ENCODE measurements around the gene CADPS. TPM values are rescaled to one million over a fixed set of nuclear protein-coding genes. Genes with fewer than 3 reads are reported as not detected.

CADPS gene
- polyA plus RNA-seq, 2 donors, result 0.09 to 0.20 TPM

GRCh38 chr3:62735510-62735909 is 139.7 kb downstream of the CADPS start:
- Histone ChIP-seq H3K4me3 (ENCODE audit: low read depth in 1 of 2, low read length in 2 of 2) (no peak overlapping the region), H3K27me3 (ENCODE audit: control insufficient read depth in 1 of 2, insufficient read depth in 2 of 2, low read length in 2 of 2) (no peaks in the 10 kb centered on the region), H3K27ac (ENCODE audit: low read depth in 2 of 2, low read length in 1 of 2) (no peak overlapping the region), H3K36me3 (ENCODE audit: control insufficient read depth in 2 of 2, insufficient read depth in 2 of 2, low read length in 1 of 2) (no peaks in the 10 kb centered on the region), H3K4me1 (ENCODE audit: control insufficient read depth in 2 of 2, insufficient read depth in 2 of 2, low read length in 1 of 2) (no peaks in the 10 kb centered on the region), H3K9me3 (ENCODE audit: control insufficient read depth in 2 of 2, insufficient read depth in 1 of 2, low read depth in 1 of 2, low read length in 1 of 2) (peaks cover 0 to 2% of the 10 kb centered on the region in 2 donors)
- WGBS, 2 donors, result 97 to 98% methylated on average over 1 of the region's 1 CpG

GRCh38 chr3:62732183-62732904 is 142.9 kb downstream of the CADPS start:
- no peaks in the 10 kb centered on the region for H3K27me3 ChIP-seq (ENCODE audit: control insufficient read depth in 1 of 2, insufficient read depth in 2 of 2, low read length in 2 of 2)
- H3K4me3 ChIP-seq (ENCODE audit: low read depth in 1 of 2, low read length in 2 of 2), result no peak overlapping the region
- no peaks in the 10 kb centered on the region for H3K36me3 ChIP-seq (ENCODE audit: control insufficient read depth in 2 of 2, insufficient read depth in 2 of 2, low read length in 1 of 2)
- 73 to 76% methylated on average over 5 of the region's 5 CpGs for WGBS, 2 donors
- no peak overlapping the region for H3K27ac ChIP-seq (ENCODE audit: low read depth in 2 of 2, low read length in 1 of 2)
- H3K9me3 ChIP-seq (ENCODE audit: control insufficient read depth in 2 of 2, insufficient read depth in 1 of 2, low read depth in 1 of 2, low read length in 1 of 2), result no peaks in the 10 kb centered on the region
- no peaks in the 10 kb centered on the region for H3K4me1 ChIP-seq (ENCODE audit: control insufficient read depth in 2 of 2, insufficient read depth in 2 of 2, low read length in 1 of 2)

GRCh38 chr3:62727981-62728380 is 147.2 kb downstream of the CADPS start:
- Histone ChIP-seq H3K4me1 (ENCODE audit: control insufficient read depth in 2 of 2, insufficient read depth in 2 of 2, low read length in 1 of 2) (no peaks in the 10 kb centered on the region), H3K4me3 (ENCODE audit: low read depth in 1 of 2, low read length in 2 of 2) (no peak overlapping the region), H3K27ac (ENCODE audit: low read depth in 2 of 2, low read length in 1 of 2) (no peak overlapping the region), H3K9me3 (ENCODE audit: control insufficient read depth in 2 of 2, insufficient read depth in 1 of 2, low read depth in 1 of 2, low read length in 1 of 2) (no peaks in the 10 kb centered on the region), H3K36me3 (ENCODE audit: control insufficient read depth in 2 of 2, insufficient read depth in 2 of 2, low read length in 1 of 2) (no peaks in the 10 kb centered on the region), H3K27me3 (ENCODE audit: control insufficient read depth in 1 of 2, insufficient read depth in 2 of 2, low read length in 2 of 2) (no peaks in the 10 kb centered on the region)
- 70 to 82% methylated on average over 5 of the region's 5 CpGs for WGBS, 2 donors

GRCh38 chr3:62727536-62727935 is 147.7 kb downstream of the CADPS start:
- Histone ChIP-seq H3K4me1 (ENCODE audit: control insufficient read depth in 2 of 2, insufficient read depth in 2 of 2, low read length in 1 of 2) (no peaks in the 10 kb centered on the region), H3K36me3 (ENCODE audit: control insufficient read depth in 2 of 2, insufficient read depth in 2 of 2, low read length in 1 of 2) (no peaks in the 10 kb centered on the region), H3K27ac (ENCODE audit: low read depth in 2 of 2, low read length in 1 of 2) (no peak overlapping the region), H3K4me3 (ENCODE audit: low read depth in 1 of 2, low read length in 2 of 2) (no peak overlapping the region), H3K27me3 (ENCODE audit: control insufficient read depth in 1 of 2, insufficient read depth in 2 of 2, low read length in 2 of 2) (no peaks in the 10 kb centered on the region), H3K9me3 (ENCODE audit: control insufficient read depth in 2 of 2, insufficient read depth in 1 of 2, low read depth in 1 of 2, low read length in 1 of 2) (no peaks in the 10 kb centered on the region)
- WGBS, 2 donors, result 52 to 84% methylated on average over 1 of the region's 1 CpG

GRCh38 chr3:62724503-62724902 is 150.7 kb downstream of the CADPS start:
- 78 to 81% methylated on average over 4 of the region's 4 CpGs for whole genome bisulfite sequencing, 2 donors

GRCh38 chr3:62723914-62724217 is 151.3 kb downstream of the CADPS start:
- no peaks in the 10 kb centered on the region for H3K9me3 ChIP-seq (ENCODE audit: control insufficient read depth in 2 of 2, insufficient read depth in 1 of 2, low read depth in 1 of 2, low read length in 1 of 2)
- no peak overlapping the region for H3K27ac ChIP-seq (ENCODE audit: low read depth in 2 of 2, low read length in 1 of 2)
- H3K4me1 ChIP-seq (ENCODE audit: control insufficient read depth in 2 of 2, insufficient read depth in 2 of 2, low read length in 1 of 2), result no peaks in the 10 kb centered on the region
- WGBS, 2 donors, result 75 to 89% methylated on average over 1 of the region's 1 CpG
- no peak overlapping the region for H3K4me3 ChIP-seq (ENCODE audit: low read depth in 1 of 2, low read length in 2 of 2)
- H3K36me3 ChIP-seq (ENCODE audit: control insufficient read depth in 2 of 2, insufficient read depth in 2 of 2, low read length in 1 of 2), result no peaks in the 10 kb centered on the region
- H3K27me3 ChIP-seq (ENCODE audit: control insufficient read depth in 1 of 2, insufficient read depth in 2 of 2, low read length in 2 of 2), result no peaks in the 10 kb centered on the region

More at GRCh38 chr3:62724503-62724902, 150.7 kb downstream of the CADPS start:
- H3K36me3 ChIP-seq (ENCODE audit: control insufficient read depth in 2 of 2, insufficient read depth in 2 of 2, low read length in 1 of 2), result no peaks in the 10 kb centered on the region
- H3K4me1 ChIP-seq (ENCODE audit: control insufficient read depth in 2 of 2, insufficient read depth in 2 of 2, low read length in 1 of 2), result no peaks in the 10 kb centered on the region
- no peaks in the 10 kb centered on the region for H3K9me3 ChIP-seq (ENCODE audit: control insufficient read depth in 2 of 2, insufficient read depth in 1 of 2, low read depth in 1 of 2, low read length in 1 of 2)
- no peak overlapping the region for H3K4me3 ChIP-seq (ENCODE audit: low read depth in 1 of 2, low read length in 2 of 2)
- no peak overlapping the region for H3K27ac ChIP-seq (ENCODE audit: low read depth in 2 of 2, low read length in 1 of 2)
- H3K27me3 ChIP-seq (ENCODE audit: control insufficient read depth in 1 of 2, insufficient read depth in 2 of 2, low read length in 2 of 2), result no peaks in the 10 kb centered on the region

- no peaks in the 10 kb centered on the region for H3K9me3 ChIP-seq (ENCODE audit: control insufficient read depth in 2 of 2, insufficient read depth in 1 of 2, low read depth in 1 of 2, low read length in 1 of 2)
- H3K4me3 ChIP-seq (ENCODE audit: low read depth in 1 of 2, low read length in 2 of 2), result no peak overlapping the region
- H3K36me3 ChIP-seq (ENCODE audit: control insufficient read depth in 2 of 2, insufficient read depth in 2 of 2, low read length in 1 of 2), result no peaks in the 10 kb centered on the region
- H3K27ac ChIP-seq (ENCODE audit: low read depth in 2 of 2, low read length in 1 of 2), result no peak overlapping the region
- H3K4me1 ChIP-seq (ENCODE audit: control insufficient read depth in 2 of 2, insufficient read depth in 2 of 2, low read length in 1 of 2), result no peaks in the 10 kb centered on the region
- H3K27me3 ChIP-seq (ENCODE audit: control insufficient read depth in 1 of 2, insufficient read depth in 2 of 2, low read length in 2 of 2), result no peaks in the 10 kb centered on the region
- WGBS, 2 donors, result 58 to 62% methylated on average over 13 of the region's 13 CpGs
These were observed 151.9 kb downstream of the CADPS start for GRCh38 chr3:62723166-62723913.

- Histone ChIP-seq H3K27me3 (ENCODE audit: control insufficient read depth in 1 of 2, insufficient read depth in 2 of 2, low read length in 2 of 2) (no peaks in the 10 kb centered on the region), H3K27ac (ENCODE audit: low read depth in 2 of 2, low read length in 1 of 2) (no peak overlapping the region), H3K4me3 (ENCODE audit: low read depth in 1 of 2, low read length in 2 of 2) (no peak overlapping the region), H3K36me3 (ENCODE audit: control insufficient read depth in 2 of 2, insufficient read depth in 2 of 2, low read length in 1 of 2) (no peaks in the 10 kb centered on the region), H3K9me3 (ENCODE audit: control insufficient read depth in 2 of 2, insufficient read depth in 1 of 2, low read depth in 1 of 2, low read length in 1 of 2) (no peaks in the 10 kb centered on the region), H3K4me1 (ENCODE audit: control insufficient read depth in 2 of 2, insufficient read depth in 2 of 2, low read length in 1 of 2) (no peaks in the 10 kb centered on the region)
These were observed 152.9 kb downstream of the CADPS start for GRCh38 chr3:62722344-62722743.

GRCh38 chr3:62718515-62719320 is 156.5 kb downstream of the CADPS start:
- Histone ChIP-seq H3K27ac (ENCODE audit: low read depth in 2 of 2, low read length in 1 of 2) (no peak overlapping the region), H3K4me1 (ENCODE audit: control insufficient read depth in 2 of 2, insufficient read depth in 2 of 2, low read length in 1 of 2) (no peaks in the 10 kb centered on the region), H3K27me3 (ENCODE audit: control insufficient read depth in 1 of 2, insufficient read depth in 2 of 2, low read length in 2 of 2) (no peaks in the 10 kb centered on the region), H3K9me3 (ENCODE audit: control insufficient read depth in 2 of 2, insufficient read depth in 1 of 2, low read depth in 1 of 2, low read length in 1 of 2) (no peaks in the 10 kb centered on the region), H3K36me3 (ENCODE audit: control insufficient read depth in 2 of 2, insufficient read depth in 2 of 2, low read length in 1 of 2) (no peaks in the 10 kb centered on the region), H3K4me3 (ENCODE audit: low read depth in 1 of 2, low read length in 2 of 2) (no peak overlapping the region)
- whole genome bisulfite sequencing, 2 donors, result 39 to 42% methylated on average over 6 of the region's 6 CpGs
